Dermis microvascular lymphatic vessel endothelial cell (primary cell): ENCODE measurements around the gene RAB40B. TPM values are rescaled to one million over a fixed set of nuclear protein-coding genes. Genes with fewer than 3 reads are reported as not detected.

Source experiments
- DNase-seq, 2 donors: peaks; one replicate each; pipeline versions ENCODE4 v3.0.0 to v3.0.0-alpha.2; 2010; ENCODE audit warnings: low read depth in 2 of 2
- total RNA-seq: library from RNA; depleted of rRNA; stranded (reverse); fragments of >200 nt; gene quantifications from 2 replicates; pipeline ENCODE4 v1.2.1, GENCODE V29; 2014

RAB40B gene
- total RNA-seq, 1 donor from 2014 or later, result 4.6 TPM

DNA sequence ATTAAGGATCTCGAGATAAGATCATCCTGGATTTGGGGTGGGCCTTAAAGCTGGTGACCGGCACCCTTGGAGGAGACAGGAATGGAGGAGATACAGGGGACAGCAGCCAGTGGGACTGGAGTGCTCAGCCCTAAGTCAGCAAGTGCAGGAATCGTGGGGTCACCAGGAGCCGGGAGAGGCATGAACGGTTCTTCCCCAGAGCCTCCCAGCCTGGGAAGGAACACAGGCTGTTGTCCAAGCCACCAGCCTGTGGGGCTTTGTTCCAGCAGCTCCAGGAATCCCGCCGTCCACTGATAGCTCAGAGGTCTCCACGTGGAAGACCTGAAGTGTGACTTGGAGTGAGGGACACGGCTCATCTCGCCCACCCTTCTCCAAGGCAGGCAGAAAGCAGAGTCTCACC, 47.8 kb downstream of the RAB40B start:
- DNase-seq, result no peak

DNA sequence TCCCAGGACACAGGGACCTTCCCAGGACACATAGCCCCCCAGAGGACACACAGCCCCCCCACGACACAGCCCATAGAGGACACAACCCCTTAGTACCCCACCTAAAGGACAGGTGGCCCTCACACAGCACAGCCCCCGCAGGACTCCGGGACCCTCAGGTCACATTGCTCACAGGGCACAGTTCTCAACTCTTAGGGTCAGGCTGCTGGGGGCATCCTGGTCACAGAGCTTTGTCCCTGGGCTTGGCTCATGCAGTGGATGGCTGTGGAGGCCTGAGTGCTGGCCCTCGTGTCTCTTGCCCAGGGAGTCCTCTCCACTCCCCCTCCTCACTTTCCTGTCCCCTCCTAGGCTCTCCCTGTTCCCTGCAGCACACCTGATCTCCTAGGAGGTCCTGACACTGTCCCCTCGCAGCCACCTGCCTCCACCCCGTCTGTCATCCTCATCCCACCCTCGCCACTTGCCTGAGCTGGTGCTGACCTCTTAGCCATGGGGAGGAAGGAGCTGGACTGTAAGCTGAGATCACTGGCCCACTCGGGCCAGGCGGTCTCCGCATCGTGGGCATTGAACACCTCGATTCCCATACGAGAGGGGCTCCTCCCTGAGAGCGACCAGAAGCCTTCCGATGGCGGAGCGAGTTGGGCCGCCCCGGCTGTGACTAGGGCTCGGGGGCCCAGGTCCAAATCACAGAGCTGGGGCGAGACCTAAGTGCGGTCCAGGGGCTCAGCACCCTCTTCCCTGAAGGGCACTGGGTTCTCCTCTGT, 48.8 kb downstream of the RAB40B start:
- no peak for DNase-seq

DNA sequence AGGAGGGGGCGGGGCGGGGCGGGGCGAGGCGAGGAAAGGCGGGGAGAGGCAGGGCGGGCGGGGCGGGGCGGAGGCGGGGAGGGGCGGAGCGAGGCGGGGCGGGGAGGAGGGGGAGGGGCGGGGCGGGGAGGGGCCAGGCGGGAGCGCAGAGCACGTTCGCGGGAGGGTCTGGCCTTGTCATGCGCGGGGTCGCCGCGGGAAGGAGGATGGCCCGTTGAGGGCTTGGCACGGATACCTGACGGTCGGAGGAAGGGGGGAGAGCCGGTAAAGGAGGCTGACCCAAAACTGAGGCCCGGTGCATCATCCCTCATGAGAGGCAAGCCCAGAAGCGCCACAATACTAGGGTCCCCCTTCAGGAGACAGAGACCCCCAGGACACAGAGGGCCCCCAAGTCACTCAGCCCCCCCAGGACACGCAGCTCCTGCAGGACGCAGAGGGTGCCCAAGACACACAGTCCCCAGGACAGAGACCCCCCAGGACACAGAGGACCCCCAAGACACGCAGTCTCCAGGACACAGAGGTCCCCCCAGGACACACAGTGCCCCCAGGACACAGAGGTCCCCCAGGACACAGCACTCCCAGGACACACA, 49.7 kb downstream of the RAB40B start:
- DNase-seq, result no peak

DNA sequence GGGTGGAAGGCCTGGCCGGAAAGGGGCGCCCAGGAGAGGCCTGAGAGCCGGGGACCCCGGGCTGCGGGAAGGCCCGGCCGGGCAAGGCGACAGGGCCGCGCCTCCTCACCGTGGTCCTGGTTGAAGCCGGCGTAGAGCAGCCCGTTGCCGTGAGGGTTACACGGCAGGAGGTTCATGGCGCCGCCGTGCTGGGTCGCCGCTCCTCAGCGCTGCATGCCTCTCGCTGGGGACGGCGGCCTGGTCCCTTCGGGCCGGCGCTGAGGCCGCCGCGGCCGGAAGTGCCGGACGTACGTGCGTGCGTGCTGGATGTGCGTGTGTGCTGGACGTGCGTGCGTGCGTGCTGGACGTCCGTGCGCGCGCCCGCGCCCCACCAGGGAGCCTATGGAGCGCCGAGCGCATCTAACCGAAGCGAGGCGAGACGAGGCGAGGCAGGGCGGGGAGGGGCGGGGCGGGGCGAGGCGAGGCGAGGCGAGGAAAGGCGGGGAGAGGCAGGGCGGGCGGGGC, 50.3 kb downstream of the RAB40B start, which contains the start of gene WDR45B:
Gene WDR45B (minus strand): TSS at position 280 of the 504 bp plus-strand sequence. CDS start 104 bp downstream, at position 176.
- peak; percentile 92 to 97 for DNase-seq

DNA sequence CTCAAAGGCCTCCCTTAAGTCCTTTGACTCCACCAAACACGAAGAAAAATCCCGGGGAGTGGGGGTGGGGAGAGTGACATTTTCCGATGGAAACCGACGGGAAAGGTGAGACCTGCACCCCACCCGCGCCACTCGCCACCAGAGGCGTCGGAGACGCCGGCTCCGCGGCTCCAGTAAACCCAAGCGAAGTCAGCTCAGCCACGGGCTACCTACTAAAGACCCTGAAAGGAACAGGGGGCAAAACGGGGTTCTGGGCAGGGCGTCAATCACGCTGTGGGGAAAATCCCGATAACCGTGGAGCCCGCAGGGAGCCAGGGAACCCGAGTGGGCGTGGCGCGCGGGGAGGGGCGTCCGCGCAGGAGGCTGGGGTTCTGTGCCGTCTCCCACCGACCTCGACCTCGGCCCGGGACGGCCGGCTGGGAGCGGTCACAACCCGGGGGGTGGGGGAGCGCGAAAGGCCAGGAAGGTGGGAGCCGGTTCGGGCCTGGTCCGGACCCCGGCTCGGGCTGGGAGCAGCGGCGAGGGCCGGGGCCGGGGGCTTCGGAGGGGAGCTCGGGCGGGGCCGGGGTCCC, 50.8 kb downstream of the RAB40B start:
- DNase-seq, result peak in 1 of 2 donors; percentile 49

DNA sequence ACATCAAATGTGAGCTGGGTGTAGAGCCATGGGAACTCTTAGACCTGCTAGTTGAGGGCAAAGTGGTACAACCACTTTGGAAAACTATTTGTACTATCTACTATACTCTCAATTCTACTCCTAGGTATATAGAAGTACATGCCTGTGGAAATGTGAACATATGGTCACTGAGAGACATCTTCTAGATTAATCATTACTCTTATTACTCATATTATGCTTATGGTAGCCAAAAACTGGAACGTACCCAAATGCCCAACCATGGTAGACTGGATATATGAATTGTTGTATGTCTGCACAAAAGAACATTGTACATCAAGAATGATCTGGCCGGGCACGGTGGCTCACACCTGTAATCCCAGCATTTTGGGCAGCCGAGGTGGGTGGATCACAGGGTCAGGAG, 53.0 kb downstream of the RAB40B start:
- no peak for DNase-seq

DNA sequence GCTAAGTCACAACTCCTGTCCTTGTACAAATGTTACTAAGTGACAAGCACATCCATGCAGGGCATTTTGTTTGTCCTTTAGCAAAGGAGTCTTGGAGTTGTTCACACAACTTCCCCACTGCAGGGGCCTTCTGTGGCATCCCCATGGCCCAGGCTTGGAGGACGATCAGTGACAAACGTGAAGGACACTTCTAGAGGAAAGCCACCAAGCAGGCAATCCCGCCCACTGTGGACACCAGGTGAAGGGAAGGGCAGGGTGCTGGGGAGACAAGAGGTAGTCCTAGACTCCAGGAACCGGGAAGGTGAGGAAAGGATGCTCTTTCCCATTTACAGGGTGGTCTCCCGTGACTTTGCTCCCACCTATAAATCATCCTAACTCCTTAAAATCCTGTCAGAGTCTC, 54.4 kb downstream of the RAB40B start:
- no peak for DNase-seq

DNA sequence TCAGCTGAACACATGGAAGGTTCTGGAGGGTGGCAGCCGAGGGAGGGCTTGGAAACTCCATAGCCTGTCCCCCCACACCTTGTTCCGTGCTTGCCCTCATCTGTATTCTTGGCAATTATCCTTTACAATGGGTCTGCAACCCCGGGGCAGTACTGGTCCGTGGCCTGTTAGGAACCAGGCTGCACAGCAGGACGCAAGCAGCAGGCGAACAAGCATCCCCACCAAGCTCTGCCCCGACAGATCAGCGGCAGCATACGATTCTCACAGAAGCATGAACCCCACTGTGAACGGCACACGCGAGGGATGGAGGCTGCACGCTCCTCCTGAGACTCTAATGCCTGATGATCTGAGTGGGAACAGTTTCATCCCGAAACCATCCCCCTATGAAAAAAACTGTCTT, 56.5 kb downstream of the RAB40B start:
- DNase-seq, result no peak

DNA sequence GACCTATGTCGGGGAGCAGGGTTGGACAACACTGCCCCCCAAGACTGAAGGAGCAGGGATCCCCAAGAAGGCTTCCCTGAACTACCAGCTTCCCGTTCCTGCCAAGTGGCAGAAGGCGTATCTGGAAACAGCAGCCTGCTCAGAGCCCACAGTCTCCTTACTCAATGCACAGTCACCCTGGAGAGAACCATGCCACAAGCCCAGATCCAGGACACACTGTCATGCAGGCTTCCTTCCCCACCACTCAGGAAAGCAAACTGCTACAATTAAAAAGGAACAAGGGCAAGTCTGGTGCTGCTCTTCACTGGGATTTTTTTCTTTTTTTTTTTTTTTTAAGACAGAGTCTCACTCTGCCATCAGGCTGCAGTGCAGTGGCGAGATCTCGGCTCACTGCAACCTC, 58.5 kb downstream of the RAB40B start:
- no peak for DNase-seq

DNA sequence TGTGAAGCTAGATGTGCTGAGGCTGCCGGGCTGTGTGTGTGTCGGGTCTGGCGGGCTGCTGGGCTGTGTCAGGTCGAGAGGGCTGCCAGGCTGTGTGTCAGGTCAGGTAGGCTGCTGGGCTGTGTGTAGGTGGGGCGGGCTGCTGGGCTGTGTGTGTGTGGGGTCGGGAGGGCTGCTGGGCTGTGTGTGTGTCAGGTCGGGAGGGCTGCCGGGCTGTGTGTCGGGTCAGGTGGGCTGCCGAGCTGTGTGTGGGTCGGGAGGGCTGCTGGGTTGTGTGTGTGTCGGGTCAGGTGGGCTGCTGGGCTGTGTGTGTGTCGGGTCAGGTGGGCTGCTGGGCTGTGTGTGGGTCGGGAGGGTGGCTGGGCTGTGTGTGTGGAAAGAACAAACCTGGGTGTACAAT, 58.9 kb downstream of the RAB40B start:
- DNase-seq, result no peak

DNA sequence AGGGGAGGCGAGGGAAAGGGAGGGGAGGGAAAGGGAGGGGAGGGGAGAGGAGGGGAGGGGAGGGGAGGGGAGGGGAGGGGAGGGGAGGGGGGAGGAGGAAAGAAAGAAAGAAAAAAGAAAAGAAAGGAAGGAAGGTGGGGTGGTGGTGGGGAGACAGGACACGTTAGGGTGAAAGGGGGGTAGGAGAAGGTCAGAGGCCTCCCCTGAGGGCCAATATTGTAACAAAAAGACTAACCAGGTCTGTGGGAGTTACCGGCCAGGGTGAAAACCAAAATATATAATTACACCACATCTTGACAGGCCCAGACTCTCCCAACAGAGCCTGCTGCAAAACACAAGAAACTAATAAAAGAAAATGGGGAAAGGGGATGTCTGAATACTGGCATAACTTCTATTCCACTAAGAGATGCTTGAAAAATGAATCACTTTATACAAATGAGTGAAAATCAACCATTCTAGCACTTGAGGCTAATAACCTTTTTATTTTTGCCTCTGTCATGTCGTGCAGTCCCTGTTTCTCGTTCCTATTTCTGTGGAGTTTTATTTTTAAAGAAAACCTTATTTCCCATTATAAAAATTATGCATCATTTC, 60.2 kb downstream of the RAB40B start:
- no peak for DNase-seq

DNA sequence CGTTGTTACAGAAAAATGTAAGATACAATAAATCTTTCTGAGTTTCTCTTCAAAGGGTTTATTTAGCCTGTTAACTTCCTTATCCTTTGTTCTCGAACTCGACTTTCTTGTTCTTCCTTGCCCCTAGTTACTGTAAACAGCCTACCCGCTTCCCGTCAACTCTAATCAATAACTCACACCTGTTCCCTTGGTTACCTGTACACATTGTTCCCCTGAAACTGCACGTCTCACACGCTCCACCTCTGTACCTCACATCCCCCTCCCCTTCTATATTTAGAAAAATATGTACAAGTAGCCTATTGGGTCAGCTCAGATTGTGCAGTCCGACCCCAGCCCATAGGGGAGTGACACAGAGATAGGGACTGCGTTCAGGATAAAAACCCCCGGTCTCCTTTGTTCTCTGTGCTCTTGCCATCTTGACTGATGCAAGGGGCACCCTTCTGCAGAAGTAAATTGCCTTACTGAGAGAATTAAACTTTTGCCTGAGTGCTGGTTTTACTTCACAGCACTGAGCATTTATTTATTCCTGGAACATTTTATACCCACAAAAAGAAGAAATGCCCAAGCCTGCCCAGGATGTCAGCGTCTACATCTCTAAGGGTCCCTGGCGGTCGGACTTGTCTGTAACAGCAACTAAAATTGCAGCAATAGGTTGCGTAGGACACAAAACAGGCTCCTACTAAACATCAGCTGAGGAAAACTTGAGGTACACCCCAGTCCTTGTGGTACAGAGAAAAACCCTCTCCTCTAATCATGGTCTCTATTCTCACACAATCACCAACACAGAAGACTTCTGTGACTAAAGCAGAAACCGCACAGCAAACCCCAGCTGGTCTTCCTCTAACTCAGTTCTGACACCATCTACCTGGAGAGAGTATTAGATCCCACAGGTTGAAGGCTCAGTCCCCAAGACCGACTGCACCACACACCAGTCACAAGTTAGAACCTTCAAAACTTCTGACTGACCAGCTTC, 61.6 kb downstream of the RAB40B start:
- DNase-seq, result no peak

DNA sequence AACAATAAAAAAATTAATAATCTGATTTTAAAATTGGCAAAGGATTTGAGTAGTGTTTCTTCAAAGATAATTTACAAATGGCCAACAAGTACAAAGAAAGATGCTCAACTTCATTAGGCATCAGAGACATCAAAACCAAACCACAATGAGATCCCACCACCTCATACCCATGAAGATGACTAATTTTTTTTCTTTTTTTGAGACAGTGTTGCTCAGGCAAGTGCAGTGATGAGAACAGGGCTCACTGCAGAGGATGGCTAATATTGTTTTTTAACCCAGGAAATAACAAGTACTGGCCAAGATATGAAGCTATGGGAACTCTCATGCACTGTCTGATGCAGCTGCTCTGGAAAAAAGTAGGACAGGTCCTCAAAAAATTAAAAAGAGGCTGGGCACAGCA, 65.2 kb downstream of the RAB40B start:
- DNase-seq, result no peak

DNA sequence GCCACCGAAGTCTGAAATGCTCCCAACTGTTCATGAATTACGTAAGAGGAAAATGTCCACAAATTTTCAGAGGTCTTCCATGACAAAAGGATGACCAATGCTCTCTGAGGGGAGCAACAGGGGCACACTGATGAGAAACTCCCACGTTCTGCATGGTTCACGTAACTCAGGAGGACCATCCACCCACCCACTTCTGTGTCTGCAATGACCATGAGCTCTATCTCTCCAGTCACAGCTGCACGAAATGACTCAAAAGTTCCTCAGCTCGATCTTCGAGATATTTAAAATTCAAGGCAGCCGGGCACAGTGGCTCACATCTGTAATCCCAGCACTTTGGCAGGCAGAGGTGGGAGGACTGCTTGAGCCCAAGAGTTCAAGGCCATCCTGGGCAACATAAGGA, 66.0 kb downstream of the RAB40B start:
- no peak for DNase-seq

DNA sequence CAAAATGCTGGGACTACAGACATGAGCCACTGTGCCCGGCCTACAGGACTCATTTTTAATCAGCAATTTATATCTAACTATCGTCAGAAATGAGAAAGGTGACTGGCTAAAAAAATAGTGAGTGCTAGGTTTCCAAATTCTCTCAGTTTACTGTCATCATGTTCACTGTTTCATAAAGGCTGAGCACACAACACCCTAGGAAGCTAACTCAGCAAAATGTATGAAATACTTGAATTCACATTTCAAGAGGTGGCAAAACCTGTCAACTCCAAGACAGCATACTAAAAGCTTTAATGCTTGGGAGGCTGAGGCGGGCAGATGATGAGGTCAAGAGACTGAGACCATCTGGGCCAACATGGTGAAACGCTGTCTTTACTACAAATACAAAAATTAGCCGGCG, 67.0 kb downstream of the RAB40B start:
- DNase-seq, result no peak

DNA sequence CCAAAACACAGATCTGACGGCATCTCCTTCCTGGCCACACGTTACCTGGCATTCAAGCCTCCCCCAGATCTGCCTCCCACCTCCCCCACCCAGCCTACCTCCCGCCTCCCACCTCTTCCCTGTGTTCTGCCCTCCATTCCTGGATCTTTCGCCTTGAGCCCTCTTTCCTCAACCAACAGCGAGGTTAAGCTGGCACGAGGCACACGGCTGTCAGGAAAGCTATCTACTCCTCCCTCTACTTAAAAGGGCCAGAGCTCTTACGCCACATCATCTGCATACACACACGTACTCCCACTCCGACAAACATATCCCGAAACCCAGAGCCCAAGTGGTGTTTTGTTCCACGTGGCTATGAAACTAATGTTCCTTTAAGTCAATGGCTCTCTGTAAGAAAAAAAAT, 68.3 kb downstream of the RAB40B start:
- no peak for DNase-seq

DNA sequence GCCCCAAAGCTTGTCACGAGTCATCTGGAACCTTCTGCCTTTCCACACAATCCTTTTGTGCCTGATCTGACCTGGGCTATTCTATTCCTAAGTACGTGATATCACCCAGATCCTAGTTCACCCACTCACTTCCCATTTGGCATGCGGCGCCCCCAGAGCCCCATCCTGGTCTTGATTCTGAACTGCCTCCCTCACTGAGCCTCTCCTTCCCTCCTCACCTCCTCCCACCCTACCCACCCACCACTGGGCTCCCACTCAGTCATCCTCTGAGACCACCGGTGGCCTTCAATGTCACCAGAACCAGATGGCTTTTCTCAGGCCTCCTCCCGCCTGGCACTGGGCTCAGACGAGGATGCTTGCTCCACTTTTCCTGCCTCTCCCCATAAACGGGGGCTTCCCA, 68.8 kb downstream of the RAB40B start:
- no peak for DNase-seq

DNA sequence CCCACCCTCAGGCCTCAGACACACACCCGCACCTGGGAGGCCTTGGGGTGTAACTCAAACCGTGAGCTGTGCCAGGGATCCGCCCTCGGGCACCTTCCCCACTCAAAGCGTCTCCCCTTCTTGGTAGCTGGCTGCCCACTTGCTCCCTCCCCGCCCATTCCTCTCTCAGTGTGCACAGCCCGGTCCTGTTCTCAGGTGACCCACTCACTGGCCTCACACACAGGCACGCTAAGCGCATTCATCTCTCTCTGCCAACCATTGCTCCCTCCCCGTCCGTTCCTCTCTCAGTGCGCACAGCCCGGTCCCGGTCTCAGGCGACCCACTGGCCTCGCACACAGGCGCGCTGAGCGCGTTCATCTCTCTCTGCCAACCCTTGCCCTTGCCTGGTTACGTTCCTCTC, 71.1 kb downstream of the RAB40B start:
- DNase-seq, result no peak

DNA sequence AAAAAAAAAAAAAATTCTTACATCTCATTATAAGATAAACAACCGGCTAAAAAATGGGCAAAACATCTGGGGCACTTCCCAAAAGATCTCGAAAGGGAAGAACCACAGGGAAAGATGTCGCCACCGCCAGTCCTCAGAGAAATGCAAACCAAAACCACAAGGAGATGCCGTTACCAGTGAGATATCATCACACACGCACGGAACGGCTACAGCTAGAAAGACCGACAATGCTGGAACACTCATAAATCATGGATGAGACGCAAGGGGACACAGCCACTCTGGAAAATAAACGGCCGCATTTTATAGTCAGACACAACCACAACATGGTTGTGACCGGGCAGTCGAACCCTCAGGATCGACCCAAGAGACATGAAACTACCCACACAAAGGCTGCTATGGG, 74.8 kb downstream of the RAB40B start:
- DNase-seq, result no peak

DNA sequence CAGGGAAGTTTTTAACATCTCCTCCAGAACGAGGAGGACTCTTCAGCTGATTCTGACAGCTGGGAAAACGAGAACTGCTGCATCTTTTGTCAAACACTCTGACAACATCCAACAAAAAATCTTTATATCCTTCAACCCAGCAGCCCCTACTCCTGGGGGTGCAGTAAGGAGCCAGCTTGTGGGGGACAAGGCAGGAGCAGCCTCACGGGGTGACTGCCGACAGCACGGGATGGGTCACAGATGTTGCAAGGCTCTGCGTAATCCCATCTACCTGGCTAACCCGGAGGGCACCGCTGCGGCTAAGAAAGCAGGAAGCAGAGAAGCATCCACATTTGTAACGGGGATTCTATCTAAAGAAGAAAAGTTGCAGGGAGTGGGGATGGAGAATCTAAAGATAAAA, 78.9 kb downstream of the RAB40B start:
- no peak for DNase-seq

DNA sequence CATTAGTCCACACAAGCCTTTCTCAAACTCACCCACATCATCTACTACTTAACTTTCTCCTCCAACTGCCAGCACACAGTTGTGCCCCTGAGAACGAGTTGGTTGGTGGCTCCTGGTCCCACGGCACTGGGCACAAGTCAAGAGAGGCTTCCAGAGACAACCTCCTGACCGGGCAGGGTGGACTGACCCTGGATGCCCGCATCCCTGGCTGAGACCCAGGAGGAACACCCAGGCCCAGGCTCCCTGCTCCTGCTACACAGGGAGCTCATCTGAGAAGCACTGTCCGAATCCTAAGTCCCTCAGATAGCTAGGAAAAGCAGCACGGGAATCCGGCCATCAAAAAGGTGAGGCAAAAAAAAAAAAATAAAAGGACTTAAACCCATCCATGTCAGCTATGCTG, 79.3 kb downstream of the RAB40B start:
- no peak for DNase-seq
